ENCODE measurements around the gene KDM4C.
"Not testable (repeated sequence)": the region's sequence is repeated elsewhere in the genome, so short reads cannot be mapped to it uniquely, and the experiment has no call there.

KDM4C gene

DNA sequence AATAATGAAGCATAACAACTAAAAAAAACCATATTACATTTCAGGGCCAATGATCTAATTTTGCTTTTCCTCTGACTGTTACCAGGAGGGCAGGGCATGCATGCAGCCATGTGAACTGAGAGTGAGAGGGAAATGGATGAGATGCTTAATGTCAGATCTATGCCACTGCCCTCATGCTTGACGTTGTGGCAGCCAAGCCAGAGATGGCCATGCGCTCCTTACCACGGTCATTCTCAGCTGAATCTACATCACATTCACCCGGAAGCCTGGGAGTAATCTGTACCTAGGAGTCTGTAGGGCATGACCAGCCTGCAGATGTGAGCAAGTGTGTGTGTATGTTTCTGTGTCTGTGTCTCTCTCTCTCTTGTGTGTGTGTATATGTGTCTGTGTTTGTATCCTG lies 183.7 kb downstream of the KDM4C start:
- no peak for ATAC-seq (replicated peaks; ENCODE audit: extremely low read depth, poor library complexity, severe bottlenecking)
- Mint-ChIP-seq H3K9me3 (no peaks in the 10 kb centered on the region), H3K27ac (ENCODE audit: low read depth) (no peak overlapping the region), H3K27me3 (no peaks in the 10 kb centered on the region), H3K36me3 (ENCODE audit: insufficient read depth) (peaks cover 12% of the 10 kb centered on the region), H3K4me1 (peaks cover 32% of the 10 kb centered on the region), H3K4me3 (no peak overlapping the region)
- DNase-seq (ENCODE audit: low spot score in 2 of 2), result no peak

DNA sequence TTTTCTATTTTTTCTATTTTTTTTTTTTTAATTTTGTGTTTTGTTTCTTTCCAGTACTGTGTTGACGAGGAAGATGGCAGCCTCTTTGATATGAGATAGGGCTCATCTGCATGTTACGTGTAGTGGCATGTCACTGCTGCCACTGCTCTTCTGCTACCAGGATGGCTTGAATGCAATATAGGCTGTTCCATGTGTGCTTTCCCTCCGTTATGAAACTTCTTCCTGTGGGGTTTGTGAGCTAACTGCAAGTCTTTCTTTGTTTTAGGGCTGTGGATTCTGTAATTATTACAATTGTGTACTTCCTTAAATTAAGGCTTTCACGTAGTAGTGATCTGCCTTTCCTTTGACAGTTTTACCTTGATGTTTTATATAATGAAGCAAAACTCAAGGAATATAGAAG lies 184.6 kb downstream of the KDM4C start:
- ATAC-seq (replicated peaks; ENCODE audit: extremely low read depth, poor library complexity, severe bottlenecking) (no peak), DNase-seq (ENCODE audit: low spot score in 2 of 2) (no peak)
- Mint-ChIP-seq H3K9me3 (no peaks in the 10 kb centered on the region), H3K27ac (ENCODE audit: low read depth) (peak overlapping the region; percentile 54), H3K36me3 (ENCODE audit: insufficient read depth) (peaks cover 12% of the 10 kb centered on the region), H3K27me3 (no peaks in the 10 kb centered on the region), H3K4me1 (peaks cover 32% of the 10 kb centered on the region), H3K4me3 (no peak overlapping the region)

DNA sequence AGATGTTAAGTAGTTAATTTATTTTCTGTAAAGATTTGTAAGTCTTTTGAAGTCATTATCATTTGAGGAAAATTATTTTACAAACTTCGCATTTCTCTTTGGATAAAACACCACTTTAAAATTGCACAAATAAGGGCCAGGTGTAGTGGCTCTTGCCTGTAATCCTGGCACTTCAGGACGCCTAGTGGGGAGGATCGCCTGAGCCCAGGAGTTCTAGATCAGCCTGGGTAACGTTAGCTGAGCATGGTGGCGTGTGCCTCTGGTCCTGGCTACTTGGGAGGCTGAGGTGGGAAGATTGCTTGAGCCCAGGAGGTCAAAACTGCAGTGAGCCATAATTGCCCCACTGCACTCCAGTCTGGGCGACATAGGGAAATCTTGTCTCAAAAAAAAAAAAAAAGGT lies 185.5 kb downstream of the KDM4C start:
- Mint-ChIP-seq H3K27ac (ENCODE audit: low read depth) (no peak overlapping the region), H3K4me1 (peaks cover 32% of the 10 kb centered on the region), H3K36me3 (ENCODE audit: insufficient read depth) (peaks cover 12% of the 10 kb centered on the region), H3K4me3 (no peak overlapping the region), H3K27me3 (no peaks in the 10 kb centered on the region), H3K9me3 (no peaks in the 10 kb centered on the region)
- ATAC-seq (replicated peaks; ENCODE audit: extremely low read depth, poor library complexity, severe bottlenecking) (no peak), DNase-seq (ENCODE audit: low spot score in 2 of 2) (no peak)

DNA sequence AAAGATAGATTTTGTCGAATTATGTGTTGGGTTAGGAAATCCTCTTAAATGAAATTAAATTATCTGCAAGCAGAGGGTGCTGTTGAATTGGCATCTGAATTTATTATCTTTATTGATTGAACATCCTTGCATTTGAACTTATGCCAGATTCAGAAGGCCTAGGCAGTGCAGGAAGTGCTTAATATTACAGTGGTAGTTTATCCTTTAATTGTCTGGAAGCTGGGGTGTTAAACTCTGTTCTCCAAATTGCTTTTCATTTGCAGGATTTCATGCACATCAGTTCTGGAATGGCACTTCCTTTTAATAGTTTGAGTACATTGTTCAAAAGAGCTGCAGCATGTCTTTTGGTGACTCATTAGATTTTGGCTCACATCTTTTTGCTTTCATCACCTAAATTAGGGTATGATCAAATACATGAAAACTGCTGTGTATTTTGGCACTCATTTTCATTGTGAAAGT lies 186.3 kb downstream of the KDM4C start:
- DNase-seq (ENCODE audit: low spot score in 2 of 2), result no peak
- H3K36me3 Mint-ChIP-seq (ENCODE audit: insufficient read depth), result peaks cover 12% of the 10 kb centered on the region
- no peak overlapping the region for H3K4me3 Mint-ChIP-seq
- peaks cover 32% of the 10 kb centered on the region for H3K4me1 Mint-ChIP-seq
- ATAC-seq (replicated peaks; ENCODE audit: extremely low read depth, poor library complexity, severe bottlenecking), result no peak
- H3K9me3 Mint-ChIP-seq, result no peaks in the 10 kb centered on the region
- H3K27me3 Mint-ChIP-seq, result no peaks in the 10 kb centered on the region
- no peak overlapping the region for H3K27ac Mint-ChIP-seq (ENCODE audit: low read depth)

DNA sequence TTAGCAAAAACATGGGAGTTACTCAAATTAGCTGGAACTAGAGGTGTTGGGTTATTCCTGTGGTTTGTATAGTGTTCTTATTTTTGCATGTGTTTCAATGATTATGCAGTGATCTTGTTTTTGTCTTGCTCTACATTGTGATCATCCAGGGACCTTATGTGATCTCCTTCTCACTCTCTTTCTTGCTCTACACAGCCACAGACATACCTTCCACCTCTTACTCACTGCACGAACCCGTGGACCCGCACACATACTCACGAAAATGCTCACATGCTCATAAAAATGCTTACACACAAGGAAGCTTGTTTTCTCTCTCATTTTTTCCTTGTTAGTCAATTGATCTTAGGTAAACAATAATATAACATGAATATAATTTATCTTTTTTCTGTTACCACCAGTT lies 187.1 kb downstream of the KDM4C start:
- DNase-seq (ENCODE audit: low spot score in 2 of 2), result no peak
- Mint-ChIP-seq H3K9me3 (no peaks in the 10 kb centered on the region), H3K4me1 (peaks cover 32% of the 10 kb centered on the region), H3K4me3 (no peak overlapping the region), H3K27ac (ENCODE audit: low read depth) (no peak overlapping the region), H3K36me3 (ENCODE audit: insufficient read depth) (peaks cover 14% of the 10 kb centered on the region), H3K27me3 (no peaks in the 10 kb centered on the region)
- no peak for ATAC-seq (replicated peaks; ENCODE audit: extremely low read depth, poor library complexity, severe bottlenecking)

DNA sequence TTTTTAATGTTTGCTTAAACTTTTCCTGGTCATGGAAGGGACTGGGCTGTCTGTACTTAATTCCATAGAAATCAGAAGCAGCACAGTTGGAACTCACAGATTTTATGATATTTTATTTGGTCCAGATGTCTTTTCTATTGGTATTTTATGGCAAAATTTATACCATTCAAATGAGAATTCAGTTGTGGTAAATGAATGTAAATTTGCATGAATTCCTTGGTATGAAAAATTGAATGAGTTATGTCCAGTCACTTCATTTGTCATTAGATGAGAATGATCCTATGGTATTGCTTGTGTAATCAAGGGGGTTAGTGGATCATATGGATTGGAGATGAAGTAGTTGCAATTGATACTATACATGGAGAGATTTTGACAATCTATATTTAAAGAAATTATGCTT lies 188.0 kb downstream of the KDM4C start:
- ATAC-seq (replicated peaks; ENCODE audit: extremely low read depth, poor library complexity, severe bottlenecking), result no peak
- Mint-ChIP-seq H3K9me3 (no peaks in the 10 kb centered on the region), H3K4me1 (peaks cover 40% of the 10 kb centered on the region), H3K27ac (ENCODE audit: low read depth) (no peak overlapping the region), H3K36me3 (ENCODE audit: insufficient read depth) (peaks cover 12% of the 10 kb centered on the region), H3K4me3 (no peak overlapping the region), H3K27me3 (no peaks in the 10 kb centered on the region)
- DNase-seq (ENCODE audit: low spot score in 2 of 2), result no peak

DNA sequence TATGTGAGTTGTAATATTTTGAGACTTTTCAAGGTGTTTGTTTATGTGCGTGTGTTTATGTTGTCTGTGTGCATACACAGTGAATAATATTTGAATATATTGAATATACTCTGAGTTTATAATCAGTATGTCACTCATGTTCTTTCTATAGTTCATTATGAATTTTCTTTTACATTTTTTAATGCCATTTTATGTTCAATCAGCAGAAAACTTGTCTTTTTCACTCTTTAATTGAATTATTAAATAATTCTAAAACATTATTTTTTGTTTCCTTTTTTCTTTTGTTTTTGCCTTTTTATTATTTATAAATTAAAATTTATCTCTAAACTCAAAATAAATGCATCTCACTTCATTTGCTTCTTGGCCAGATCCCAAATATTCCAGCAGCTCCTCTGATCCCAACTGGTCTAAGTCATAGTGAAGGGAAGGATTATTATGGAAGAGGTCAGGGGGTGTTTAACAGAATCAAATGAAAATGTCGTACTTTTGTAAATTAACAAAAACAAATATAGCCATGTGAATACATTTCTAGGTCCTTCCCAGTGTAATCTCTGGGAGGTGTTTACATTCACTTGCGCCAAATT lies 188.9 kb downstream of the KDM4C start:
- Mint-ChIP-seq H3K4me3 (no peak overlapping the region), H3K27ac (ENCODE audit: low read depth) (no peak overlapping the region), H3K36me3 (ENCODE audit: insufficient read depth) (peaks cover 12% of the 10 kb centered on the region), H3K4me1 (peaks cover 39% of the 10 kb centered on the region), H3K27me3 (no peaks in the 10 kb centered on the region), H3K9me3 (no peaks in the 10 kb centered on the region)
- DNase-seq (ENCODE audit: low spot score in 2 of 2) (no peak), ATAC-seq (replicated peaks; ENCODE audit: extremely low read depth, poor library complexity, severe bottlenecking) (no peak)

DNA sequence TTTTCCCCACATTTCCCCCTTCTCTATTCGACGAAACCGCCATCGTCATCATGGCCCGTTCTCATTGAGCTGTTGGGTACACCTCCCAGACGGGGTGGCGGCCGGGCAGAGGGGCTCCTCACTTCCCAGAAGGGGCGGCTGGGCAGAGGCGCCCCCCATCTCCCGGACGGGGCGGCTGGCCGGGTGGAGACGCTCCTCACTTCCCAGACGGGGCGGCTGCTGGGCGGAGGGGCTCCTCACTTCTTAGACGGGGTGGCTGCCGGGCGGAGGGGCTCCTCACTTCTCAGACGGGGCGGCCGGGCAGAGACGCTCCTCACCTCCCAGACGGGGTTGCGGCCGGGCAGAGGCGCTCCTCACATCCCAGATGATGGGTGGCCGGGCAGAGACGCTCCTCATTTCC lies 191.1 kb downstream of the KDM4C start:
- not testable (repeated sequence) for ATAC-seq (replicated peaks; ENCODE audit: extremely low read depth, poor library complexity, severe bottlenecking); DNase-seq (ENCODE audit: low spot score in 2 of 2); H3K27me3 Mint-ChIP-seq; H3K27ac Mint-ChIP-seq (ENCODE audit: low read depth); H3K9me3 Mint-ChIP-seq; H3K36me3 Mint-ChIP-seq (ENCODE audit: insufficient read depth); H3K4me3 Mint-ChIP-seq
- peaks cover 35% of the 10 kb centered on the region for H3K4me1 Mint-ChIP-seq

DNA sequence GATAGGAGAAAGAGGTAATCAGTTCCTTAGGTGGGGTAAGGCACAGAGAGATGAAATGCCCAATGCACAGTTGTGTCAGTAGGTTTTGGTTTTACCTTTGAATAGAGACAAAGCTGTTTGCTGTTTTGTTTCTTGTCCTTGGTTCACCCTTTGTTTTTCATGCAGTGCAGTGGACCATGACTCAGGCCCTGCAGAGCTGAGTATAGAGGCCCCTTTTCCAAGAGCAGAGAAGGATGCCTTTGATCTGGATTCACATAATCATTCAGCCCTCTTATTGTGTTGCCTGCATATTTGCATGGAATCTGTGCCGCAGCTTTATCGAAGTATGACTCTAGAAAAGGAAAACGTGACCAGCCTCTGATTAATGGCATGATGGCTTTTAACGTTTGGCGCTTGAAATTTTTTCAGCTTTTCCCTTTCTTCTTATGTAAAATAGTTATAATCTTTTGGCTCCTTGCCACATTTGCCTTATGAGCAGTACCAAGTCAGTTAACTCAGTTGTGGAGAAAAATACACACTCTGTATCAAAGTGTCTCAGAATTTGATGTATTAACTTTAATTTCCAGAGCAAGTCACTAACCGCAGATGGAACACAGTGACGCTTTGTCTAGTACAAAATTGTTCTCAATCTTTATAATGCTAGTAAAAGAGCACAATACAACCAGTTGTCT lies 197.6 kb downstream of the KDM4C start:
- Mint-ChIP-seq H3K4me1 (peaks cover 25% of the 10 kb centered on the region), H3K27ac (ENCODE audit: low read depth) (no peak overlapping the region), H3K9me3 (no peaks in the 10 kb centered on the region), H3K27me3 (no peaks in the 10 kb centered on the region), H3K36me3 (ENCODE audit: insufficient read depth) (peaks cover 4% of the 10 kb centered on the region), H3K4me3 (no peak overlapping the region)
- no peak for DNase-seq (ENCODE audit: low spot score in 2 of 2)
- ATAC-seq (replicated peaks; ENCODE audit: extremely low read depth, poor library complexity, severe bottlenecking), result no peak

DNA sequence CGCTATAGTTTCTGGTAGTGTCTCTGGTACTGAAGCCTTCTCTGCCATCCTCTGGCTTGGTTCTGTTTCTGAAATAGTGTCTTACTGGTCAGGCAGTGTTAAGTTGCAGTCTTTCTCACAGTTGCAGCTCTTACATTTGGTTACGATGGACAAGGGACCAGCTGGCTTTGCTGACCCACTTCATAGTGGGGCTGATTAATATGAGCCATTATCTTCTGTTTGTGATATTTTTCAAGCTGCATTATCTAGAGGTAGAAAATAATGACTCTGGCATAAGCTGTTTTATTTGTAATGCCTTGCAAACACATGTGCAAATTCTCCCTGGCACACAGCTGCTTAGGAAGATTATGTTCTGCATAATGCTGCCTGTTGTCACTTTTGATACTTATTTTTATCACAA lies 199.1 kb downstream of the KDM4C start:
- Mint-ChIP-seq H3K9me3 (no peaks in the 10 kb centered on the region), H3K4me3 (no peak overlapping the region), H3K27me3 (no peaks in the 10 kb centered on the region), H3K4me1 (peaks cover 19% of the 10 kb centered on the region), H3K36me3 (ENCODE audit: insufficient read depth) (peaks cover 2% of the 10 kb centered on the region), H3K27ac (ENCODE audit: low read depth) (no peak overlapping the region)
- no peak for ATAC-seq (replicated peaks; ENCODE audit: extremely low read depth, poor library complexity, severe bottlenecking)
- DNase-seq (ENCODE audit: low spot score in 2 of 2), result no peak

DNA sequence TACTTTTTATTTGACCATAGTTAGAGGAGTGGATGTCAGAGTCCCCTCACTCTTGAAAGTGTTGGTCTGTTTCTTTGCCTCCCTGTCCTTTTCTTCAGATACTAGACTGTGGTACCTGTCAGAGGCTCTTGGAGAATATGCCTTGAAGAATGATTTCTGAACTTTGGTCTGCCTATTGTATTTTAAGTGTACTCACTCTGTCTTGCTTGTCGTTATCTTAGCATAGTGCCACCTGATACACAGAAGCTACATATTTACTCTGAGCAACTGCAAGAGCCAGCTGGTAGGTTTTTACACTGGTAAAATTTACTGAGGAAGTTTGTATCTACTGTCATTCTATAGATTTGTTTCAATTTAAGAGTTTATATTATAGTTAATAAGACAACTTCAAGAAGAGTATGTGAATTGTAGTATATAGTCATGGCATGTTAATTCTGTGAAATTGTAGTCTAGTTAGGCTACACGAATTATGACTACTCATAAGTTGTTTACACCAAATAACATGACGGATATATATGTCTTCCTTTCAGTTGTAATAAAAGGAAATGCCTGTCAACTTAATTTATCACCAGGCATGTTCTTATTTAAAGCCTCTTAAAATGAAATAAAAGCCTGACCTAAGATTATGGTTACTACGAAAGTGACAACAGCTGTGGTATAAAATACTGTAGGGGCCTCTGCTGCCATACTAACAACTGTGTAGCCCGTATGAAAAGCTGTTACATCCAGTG lies 201.7 kb downstream of the KDM4C start:
- no peaks in the 10 kb centered on the region for H3K9me3 Mint-ChIP-seq
- H3K27me3 Mint-ChIP-seq, result no peaks in the 10 kb centered on the region
- DNase-seq (ENCODE audit: low spot score in 2 of 2) (no peak), ATAC-seq (replicated peaks; ENCODE audit: extremely low read depth, poor library complexity, severe bottlenecking) (no peak)
- peaks cover 2% of the 10 kb centered on the region for H3K36me3 Mint-ChIP-seq (ENCODE audit: insufficient read depth)
- H3K4me3 Mint-ChIP-seq, result no peak overlapping the region
- no peak overlapping the region for H3K27ac Mint-ChIP-seq (ENCODE audit: low read depth)
- H3K4me1 Mint-ChIP-seq, result peaks cover 14% of the 10 kb centered on the region

DNA sequence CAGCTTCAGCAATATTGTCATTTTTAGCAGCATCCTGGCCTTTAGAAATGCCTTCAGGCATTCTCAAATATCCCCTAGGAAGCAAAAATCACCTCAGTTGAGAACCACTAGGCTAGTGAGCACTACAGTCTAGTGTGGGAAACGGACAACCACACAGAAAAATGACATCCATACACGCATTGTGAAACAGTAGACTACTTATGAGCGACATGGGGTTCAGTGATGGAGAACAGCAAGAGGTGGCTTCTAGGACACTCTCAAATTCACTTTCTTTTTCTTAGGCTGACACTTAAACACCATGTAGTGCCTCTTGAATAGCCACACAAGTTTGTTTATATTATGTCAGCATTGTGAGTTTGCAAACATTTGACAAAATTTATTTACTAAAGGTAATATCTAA lies 203.0 kb downstream of the KDM4C start:
- H3K9me3 Mint-ChIP-seq, result no peaks in the 10 kb centered on the region
- no peak overlapping the region for H3K27ac Mint-ChIP-seq (ENCODE audit: low read depth)
- H3K36me3 Mint-ChIP-seq (ENCODE audit: insufficient read depth), result peaks cover 2% of the 10 kb centered on the region
- ATAC-seq (replicated peaks; ENCODE audit: extremely low read depth, poor library complexity, severe bottlenecking) (no peak), DNase-seq (ENCODE audit: low spot score in 2 of 2) (no peak)
- peaks cover 14% of the 10 kb centered on the region for H3K4me1 Mint-ChIP-seq
- no peaks in the 10 kb centered on the region for H3K27me3 Mint-ChIP-seq
- H3K4me3 Mint-ChIP-seq, result no peak overlapping the region
